Measurements from ENCODE around the gene VSTM2L.

DNA sequence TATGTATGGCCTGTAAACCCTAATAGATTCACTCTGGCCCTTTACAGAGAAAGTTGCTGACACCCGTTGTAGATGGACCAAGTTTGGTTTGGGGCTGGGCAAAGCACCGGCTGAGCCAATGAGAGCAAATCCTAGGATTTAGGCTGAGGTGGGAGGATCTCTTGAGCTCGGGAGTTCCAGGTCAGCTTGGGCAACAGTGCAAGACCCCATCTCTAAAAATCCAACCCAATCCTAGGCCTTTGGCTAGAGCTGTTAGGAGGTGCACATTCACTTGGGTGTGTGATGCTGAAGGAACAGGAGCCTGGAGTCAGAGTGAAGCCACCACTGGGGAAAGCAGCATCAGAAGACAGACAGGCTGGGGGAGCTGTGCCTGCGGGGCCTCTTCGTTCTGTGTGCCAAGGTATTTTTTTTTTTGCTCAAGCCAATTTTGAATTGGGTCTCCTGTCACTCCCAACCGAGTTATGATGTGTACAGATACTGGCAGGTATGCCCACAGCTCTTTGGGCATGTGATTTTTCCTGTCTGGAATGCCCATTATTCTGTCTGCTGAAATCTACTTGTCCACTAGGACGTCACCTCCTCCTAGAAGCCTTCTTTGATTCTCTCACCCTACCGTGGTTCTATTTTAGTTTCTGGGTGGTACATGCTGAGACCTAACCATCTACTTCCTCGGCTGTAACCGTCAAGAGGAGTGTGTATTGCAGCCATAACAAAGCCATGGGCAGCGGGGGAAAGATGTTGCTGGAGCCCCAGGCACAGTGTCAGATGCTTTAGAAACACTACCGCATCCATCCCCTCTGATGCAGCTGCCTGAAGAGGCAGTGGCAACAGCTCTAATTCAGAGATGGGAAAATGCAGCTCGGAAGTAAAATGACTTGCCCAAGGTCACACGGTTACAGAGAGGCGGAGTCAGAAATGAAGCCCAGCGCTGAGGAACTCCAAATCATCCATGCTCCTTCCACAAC lies 76.4 kb downstream of the VSTM2L start:
- TF ChIP-seq, protein P1, sequence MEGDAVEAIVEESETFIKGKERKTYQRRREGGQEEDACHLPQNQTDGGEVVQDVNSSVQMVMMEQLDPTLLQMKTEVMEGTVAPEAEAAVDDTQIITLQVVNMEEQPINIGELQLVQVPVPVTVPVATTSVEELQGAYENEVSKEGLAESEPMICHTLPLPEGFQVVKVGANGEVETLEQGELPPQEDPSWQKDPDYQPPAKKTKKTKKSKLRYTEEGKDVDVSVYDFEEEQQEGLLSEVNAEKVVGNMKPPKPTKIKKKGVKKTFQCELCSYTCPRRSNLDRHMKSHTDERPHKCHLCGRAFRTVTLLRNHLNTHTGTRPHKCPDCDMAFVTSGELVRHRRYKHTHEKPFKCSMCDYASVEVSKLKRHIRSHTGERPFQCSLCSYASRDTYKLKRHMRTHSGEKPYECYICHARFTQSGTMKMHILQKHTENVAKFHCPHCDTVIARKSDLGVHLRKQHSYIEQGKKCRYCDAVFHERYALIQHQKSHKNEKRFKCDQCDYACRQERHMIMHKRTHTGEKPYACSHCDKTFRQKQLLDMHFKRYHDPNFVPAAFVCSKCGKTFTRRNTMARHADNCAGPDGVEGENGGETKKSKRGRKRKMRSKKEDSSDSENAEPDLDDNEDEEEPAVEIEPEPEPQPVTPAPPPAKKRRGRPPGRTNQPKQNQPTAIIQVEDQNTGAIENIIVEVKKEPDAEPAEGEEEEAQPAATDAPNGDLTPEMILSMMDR (IDR thresholded peaks at IDR 0.05): no peak
- no peak for TF ChIP-seq POLR2A (IDR thresholded peaks at IDR 0.05)
